SK-N-SH (cell line): Measurements from ENCODE around the gene FBXO42. TPM values are rescaled to one million over a fixed set of nuclear protein-coding genes. Genes with fewer than 3 reads are reported as not detected.

Experiments used
- CTCF ChIA-PET: fragments of 300-600, 350-600 bp; formaldehyde crosslinking; extraction: SDS; loops from one replicate; lab custom pipeline; 2021; lab: Yijun Ruan, JAX
- POLR2A ChIA-PET: fragments of 350-600 bp; sonication (Branson Sonifier 250); formaldehyde crosslinking; extraction: SDS; loops from one replicate; lab custom pipeline; 2020; ENCODE audit warnings: antibody characterized with exemption, inconsistent platforms; lab: Yijun Ruan, JAX
- DNase-seq: peaks from one replicate; pipeline ENCODE4 v3.0.0; 2012
- H2AFZ ChIP-seq: fragments of 200-600 bp; sonication (generic); 2 replicates; pipeline ENCODE4 v1.8.1; 2016; ENCODE audit warnings: antibody characterized with exemption, mild to moderate bottlenecking, low read depth
- H3F3A ChIP-seq: fragments of 200-600 bp; sonication (generic); replicated peaks from 2 replicates; pipeline ENCODE3; 2016; ENCODE audit warnings: antibody characterized with exemption, mild to moderate bottlenecking; ENCODE audit not compliant: insufficient read depth
- H3K27ac ChIP-seq, 2 experiments: fragments of 200-500 bp in 1 of 2; fragments of 200-600 bp in 1 of 2; sonication (Bioruptor generic) in 1 of 2; sonication (generic), shearing (Covaris generic) in 1 of 2; 2 replicates each; pipeline versions ENCODE4 v1.5.1 to v1.6.1; 2014 to 2016; ENCODE audit warnings: low read depth in 2 of 2, inconsistent platforms in 1 of 2, low read length in 1 of 2, mild to moderate bottlenecking in 1 of 2, mixed read lengths in 1 of 2
- H3K27me3 ChIP-seq: fragments of 200-600 bp; sonication (generic), shearing (Covaris generic); 2 replicates; pipeline ENCODE4 v1.6.1; 2016; ENCODE audit warnings: mixed run types; ENCODE audit not compliant: insufficient read depth
- H3K36me3 ChIP-seq, 2 experiments: fragments of 200-500 bp in 1 of 2; fragments of 200-600 bp in 1 of 2; sonication (Bioruptor generic) in 1 of 2; sonication (generic) in 1 of 2; replicated peaks in 1 of 2; 2 replicates each; pipeline versions ENCODE3 to v1.5.1; 2014 to 2016; ENCODE audit warnings: low read length in 1 of 2, mild to moderate bottlenecking in 1 of 2; ENCODE audit not compliant: insufficient read depth in 2 of 2, control insufficient read depth in 1 of 2
- H3K4me1 ChIP-seq, 2 experiments: fragments of 200-500 bp in 1 of 2; fragments of 200-600 bp in 1 of 2; sonication (Bioruptor generic) in 1 of 2; sonication (generic), shearing (Covaris generic) in 1 of 2; 2 replicates each; pipeline versions ENCODE4 v1.5.1 to v1.6.1; 2014 to 2016; ENCODE audit warnings: low read depth in 1 of 2, low read length in 1 of 2, mixed run types in 1 of 2; ENCODE audit not compliant: insufficient read depth in 2 of 2, control insufficient read depth in 1 of 2
- H3K4me2 ChIP-seq: fragments of 200-600 bp; sonication (generic), shearing (Covaris generic); 2 replicates; pipeline ENCODE4 v1.6.1; 2017; ENCODE audit warnings: mixed run types
- H3K4me3 ChIP-seq, 2 experiments: fragments of 200-500 bp in 1 of 2; fragments of 200-600 bp in 1 of 2; sonication (Bioruptor generic) in 1 of 2; sonication (generic), shearing (Covaris generic) in 1 of 2; 2 replicates each; pipeline versions ENCODE4 v1.5.1 to v1.8.1; 2014 to 2016; ENCODE audit warnings: low read depth in 2 of 2, inconsistent platforms in 1 of 2, low read length in 1 of 2, mild to moderate bottlenecking in 1 of 2, mixed read lengths in 1 of 2, moderate library complexity in 1 of 2
- H3K79me2 ChIP-seq: fragments of 200-600 bp; sonication (generic); 2 replicates; pipeline ENCODE4 v1.8.1; 2017; ENCODE audit warnings: mild to moderate bottlenecking; ENCODE audit not compliant: insufficient read depth
- H3K9ac ChIP-seq: fragments of 200-600 bp; sonication (generic); 2 replicates; pipeline ENCODE4 v1.6.1; 2017; ENCODE audit warnings: mixed run types
- H3K9me2 ChIP-seq: fragments of 200-600 bp; sonication (generic); 2 replicates; pipeline ENCODE4 v1.6.1; 2017; ENCODE audit warnings: mixed run types
- H3K9me3 ChIP-seq: fragments of 200-600 bp; sonication (generic); 2 replicates; pipeline ENCODE4 v1.6.1; 2017; ENCODE audit warnings: mixed run types, mild to moderate bottlenecking, moderate library complexity
- H4K20me1 ChIP-seq: fragments of 200-600 bp; sonication (generic); 2 replicates; pipeline ENCODE4 v1.6.1; 2017; ENCODE audit warnings: mild to moderate bottlenecking, mixed run types; ENCODE audit not compliant: insufficient read depth
- EP300 ChIP-seq, 2 experiments: IDR thresholded peaks; 2 replicates each; pipeline versions ENCODE4 v1.4.0 to v1.6.1; 2012; ENCODE audit warnings: borderline replicate concordance in 1 of 2, low read depth in 1 of 2, low read length in 1 of 2
- FOSL2 ChIP-seq: IDR thresholded peaks from 2 replicates; pipeline ENCODE4 v1.4.0; 2012; ENCODE audit warnings: low read depth, mild to moderate bottlenecking, moderate library complexity, borderline replicate concordance
- FOXM1 ChIP-seq: IDR thresholded peaks from 2 replicates; pipeline ENCODE4 v1.4.0; 2012; ENCODE audit warnings: low read depth, mild to moderate bottlenecking
- GATA2 ChIP-seq: sonication (generic); formaldehyde crosslinking; IDR thresholded peaks from 2 replicates; pipeline ENCODE4 v1.5.0; 2020; ENCODE audit warnings: mild to moderate bottlenecking, missing genetic modification reagents
- IRF3 ChIP-seq: fragments of 150-350 bp; IDR thresholded peaks from 2 replicates; pipeline ENCODE4 v1.6.1; 2016; ENCODE audit warnings: mild to moderate bottlenecking, low read depth, low read length
- POLR2AphosphoS5 ChIP-seq: IDR thresholded peaks from 2 replicates; pipeline ENCODE4 v1.6.1; 2012; ENCODE audit warnings: low read depth, low read length
- RAD21 ChIP-seq: IDR thresholded peaks from 2 replicates; pipeline ENCODE4 v1.6.1; 2012; ENCODE audit warnings: mild to moderate bottlenecking, low read length
- RFX5 ChIP-seq: IDR thresholded peaks from 2 replicates; pipeline ENCODE4 v1.6.1; 2012; ENCODE audit warnings: mild to moderate bottlenecking, improper control_type of control experiment, low read length
- SMC3 ChIP-seq: IDR thresholded peaks from 2 replicates; pipeline ENCODE4 v1.6.1; 2012; ENCODE audit warnings: low read depth, low read length, improper control_type of control experiment
- TCF12 ChIP-seq: IDR thresholded peaks from 2 replicates; pipeline ENCODE4 v1.4.0; 2012
- USF2 ChIP-seq: fragments of 150-350 bp; IDR thresholded peaks from 2 replicates; pipeline ENCODE4 v1.6.1; 2017; ENCODE audit warnings: antibody characterized with exemption, low read length, low read depth, borderline replicate concordance
- YY1 ChIP-seq: IDR thresholded peaks from 2 replicates; pipeline ENCODE4 v1.4.0; 2012; ENCODE audit warnings: low read depth, mild to moderate bottlenecking
- WGBS: methylation state at CpG from one replicate; pipeline ENCODE4 v1.1.6; 2017; ENCODE audit warnings: low lambda C conversion rate; 5-methylcytosine and 5-hydroxymethylcytosine counted together
- polyA plus RNA-seq, 3 experiments: library from polyadenylated mRNA; depleted of rRNA; stranded (reverse); fragments of >200 nt; gene quantifications; 2 replicates each; pipeline ENCODE4 v1.2.3, GENCODE V29; 2012
- TF ChIP-seq, protein P1 (sequence below): fragments of 200-600 bp; sonication (generic); IDR thresholded peaks from 2 replicates; pipeline ENCODE4 v1.6.1; 2017; ENCODE audit warnings: antibody characterized with exemption, mild to moderate bottlenecking, moderate library complexity

Gene FBXO42
- polyA plus RNA-seq, 1 of the 3 experiments (the other 2 are of a cell fraction) = 8.6 TPM

DNA sequence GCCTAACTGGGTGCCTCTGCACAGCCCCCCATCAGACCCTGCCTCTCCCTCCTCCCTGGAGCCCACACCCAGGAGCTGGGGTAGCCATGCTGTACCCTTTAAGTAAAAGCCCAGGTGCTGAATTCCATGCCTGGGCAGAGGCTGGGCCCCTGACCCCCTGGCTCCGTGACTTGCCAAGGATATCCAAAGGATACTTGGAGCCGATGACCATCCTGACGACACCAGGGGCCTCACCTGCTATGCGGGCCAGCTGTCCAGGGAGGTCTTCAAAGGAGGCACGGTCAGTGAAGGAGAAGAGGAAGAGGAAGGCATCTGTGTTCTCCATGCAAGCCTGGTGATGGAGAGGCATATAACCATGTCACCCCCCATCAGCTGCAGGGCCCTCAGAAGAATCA lies 120.0 kb downstream of the FBXO42 start:
- TF ChIP-seq GATA2 (CRISPR knock-in tag) = no peak
- no peak for TF ChIP-seq IRF3
- no peak for TF ChIP-seq POLR2AphosphoS5
- no peak for TF ChIP-seq FOXM1
- TF ChIP-seq, protein P1, sequence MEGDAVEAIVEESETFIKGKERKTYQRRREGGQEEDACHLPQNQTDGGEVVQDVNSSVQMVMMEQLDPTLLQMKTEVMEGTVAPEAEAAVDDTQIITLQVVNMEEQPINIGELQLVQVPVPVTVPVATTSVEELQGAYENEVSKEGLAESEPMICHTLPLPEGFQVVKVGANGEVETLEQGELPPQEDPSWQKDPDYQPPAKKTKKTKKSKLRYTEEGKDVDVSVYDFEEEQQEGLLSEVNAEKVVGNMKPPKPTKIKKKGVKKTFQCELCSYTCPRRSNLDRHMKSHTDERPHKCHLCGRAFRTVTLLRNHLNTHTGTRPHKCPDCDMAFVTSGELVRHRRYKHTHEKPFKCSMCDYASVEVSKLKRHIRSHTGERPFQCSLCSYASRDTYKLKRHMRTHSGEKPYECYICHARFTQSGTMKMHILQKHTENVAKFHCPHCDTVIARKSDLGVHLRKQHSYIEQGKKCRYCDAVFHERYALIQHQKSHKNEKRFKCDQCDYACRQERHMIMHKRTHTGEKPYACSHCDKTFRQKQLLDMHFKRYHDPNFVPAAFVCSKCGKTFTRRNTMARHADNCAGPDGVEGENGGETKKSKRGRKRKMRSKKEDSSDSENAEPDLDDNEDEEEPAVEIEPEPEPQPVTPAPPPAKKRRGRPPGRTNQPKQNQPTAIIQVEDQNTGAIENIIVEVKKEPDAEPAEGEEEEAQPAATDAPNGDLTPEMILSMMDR = no peak
- no peak for TF ChIP-seq RFX5
- TF ChIP-seq RAD21 = no peak
- no peak for TF ChIP-seq SMC3
- no peak for TF ChIP-seq YY1
- Histone ChIP-seq H3K4me1 (peaks cover 2 to 9% of the 10 kb centered on the region in 2 experiments), H3K79me2 (no peaks in the 10 kb centered on the region), H3K4me3 (no peak overlapping the region), H3K27me3 (no peaks in the 10 kb centered on the region), H3K9me3 (no peaks in the 10 kb centered on the region), H3K27ac (no peak overlapping the region), H4K20me1 (no peaks in the 10 kb centered on the region), H3K9me2 (no peaks in the 10 kb centered on the region), H3F3A (peaks cover 2% of the 10 kb centered on the region), H3K9ac (no peak overlapping the region), H2AFZ (no peak overlapping the region), H3K36me3 (no peaks in the 10 kb centered on the region), H3K4me2 (no peak overlapping the region)
- 100% methylated on average over 3 of the region's 5 CpGs for WGBS
- DNase-seq = no peak
- ChIA-PET POLR2A (no interaction called here), CTCF (interaction anchor here (1.2 to 2.7 kb wide), 3 partner anchors 10 to 154 kb away, joined by 4 to 13 read pairs (median 6); no protein-coding TSS in a partner anchor)

GRCh38 chr1:16231331-16232315 lies 120.7 kb downstream of the FBXO42 start:
- Histone ChIP-seq H2AFZ (no peak overlapping the region), H3K36me3 (no peaks in the 10 kb centered on the region), H3K27me3 (no peaks in the 10 kb centered on the region), H3K27ac (no peak overlapping the region), H3K9ac (no peak overlapping the region), H3K79me2 (no peaks in the 10 kb centered on the region), H3F3A (no peaks in the 10 kb centered on the region), H3K4me2 (no peak overlapping the region), H3K4me3 (no peak overlapping the region), H3K4me1 (peaks cover 0 to 8% of the 10 kb centered on the region in 2 experiments; a peak in 1 of 4 replicates), H4K20me1 (no peaks in the 10 kb centered on the region), H3K9me3 (no peaks in the 10 kb centered on the region), H3K9me2 (no peaks in the 10 kb centered on the region)
- CTCF ChIA-PET = interaction anchor here (1.2 to 2.7 kb wide), 4 partner anchors 9 to 153 kb away, joined by 4 to 13 read pairs (median 5); no protein-coding TSS in a partner anchor
- DNase-seq = no peak
- no peak for TF ChIP-seq SMC3
- TF ChIP-seq EP300 (IDR thresholded peaks at IDR 0.05; ENCODE audit: borderline replicate concordance in 1 of 2, low read depth in 1 of 2, low read length in 1 of 2) = no peak
- TF ChIP-seq FOXM1 = no peak
- no peak for TF ChIP-seq USF2
- no peak for TF ChIP-seq TCF12
- no peak for TF ChIP-seq POLR2AphosphoS5
- no peak for TF ChIP-seq FOSL2
- POLR2A ChIA-PET = no interaction called here
- WGBS = 94% methylated on average over 16 of the region's 35 CpGs
